ENCODE results near the gene TMEM200A. TPM values are rescaled to one million over a fixed set of nuclear protein-coding genes. Genes with fewer than 3 reads are reported as not detected.

Gene TMEM200A
- total and polyA plus RNA-seq, 2 of the 8 experiments (the other 6 are each of a cell fraction or from before 2014, with no cell fraction given): 6.2 to 13.9 TPM

DNA sequence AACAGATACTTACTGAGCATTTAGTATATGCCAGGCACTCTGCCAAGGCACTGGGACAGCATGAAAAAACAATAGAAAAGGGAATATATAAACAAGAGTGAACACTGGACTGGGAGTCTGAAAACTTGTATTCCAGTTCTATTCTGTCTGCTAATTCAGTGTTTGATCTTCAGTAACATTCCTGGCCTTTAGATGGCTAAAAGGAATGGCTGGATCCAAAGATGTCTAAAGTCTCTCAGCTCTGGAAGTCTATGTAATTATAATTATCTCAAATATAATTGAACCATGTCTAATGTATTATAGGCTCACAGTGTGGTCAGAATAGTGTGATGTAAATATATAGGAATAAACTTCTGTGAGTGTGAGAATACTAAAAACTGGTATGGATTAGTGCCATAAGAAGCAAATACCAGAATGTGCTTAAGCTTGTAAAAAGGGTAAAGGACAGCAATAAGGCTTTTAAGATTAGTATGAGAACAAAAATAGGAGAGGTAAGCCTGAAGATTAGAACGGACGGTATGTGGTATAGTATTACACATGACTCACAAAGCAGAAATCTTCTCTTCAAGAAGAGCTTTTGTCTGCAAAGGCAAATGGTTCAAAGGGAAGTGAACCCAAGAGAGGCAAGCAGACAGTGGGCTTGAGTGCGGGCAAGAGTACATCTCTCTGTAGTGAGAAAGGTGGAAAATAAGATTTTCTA is 68.5 kb downstream of the TMEM200A start:
- H2BK12ac ChIP-seq (ENCODE audit: low read depth, low read length): no peak overlapping the region
- H3K23ac ChIP-seq (ENCODE audit: insufficient read length): no peak overlapping the region
- no peak overlapping the region; the same call in 1 of the 2 replicates for H3K18ac ChIP-seq (ENCODE audit: extremely low read depth, low read length)
- H2BK20ac ChIP-seq (ENCODE audit: low read length): no peak overlapping the region
- H4K91ac ChIP-seq (replicated peaks; ENCODE audit: insufficient read length, low read length): no peak overlapping the region
- H3K79me1 ChIP-seq (ENCODE audit: low read depth, low read length): no peaks in the 10 kb centered on the region; the same call in 1 of the 2 replicates
- ChIA-PET CTCF (ENCODE audit: partially characterized antibody) (interaction anchor here (0.7 kb wide), 1 partner anchor 592 kb away, joined by 4 read pairs; no protein-coding TSS in a partner anchor), POLR2A (ENCODE audit: partially characterized antibody) (interaction anchor here (1.0 kb wide), 1 partner anchor 32 kb away, joined by 3 read pairs; no protein-coding TSS in a partner anchor)
- no peak overlapping the region for H3K4ac ChIP-seq (replicated peaks; ENCODE audit: insufficient read length, low read depth, low read length)
- no peak overlapping the region for H2BK15ac ChIP-seq (ENCODE audit: low read length)
- H2BK120ac ChIP-seq (replicated peaks; ENCODE audit: low read depth, low read length): no peak overlapping the region
- WGBS, 2 experiments (ENCODE audit: extremely low coverage in 1 of 2, insufficient coverage in 1 of 2, insufficient read length in 1 of 2, insufficient replicate concordance in 2 of 2, low coverage in 1 of 2, low lambda C conversion rate in 2 of 2, missing lambda C conversion rate in 1 of 2): 89% methylated on average over 3 of the region's 3 CpGs; no CpG with 5 or more reads in 1 of the 2 experiments
- H4K8ac ChIP-seq (ENCODE audit: extremely low read depth, insufficient read depth, low read length): no peak overlapping the region
- H4K20me1 ChIP-seq (replicated peaks in 1 of 2; ENCODE audit: control insufficient read depth in 1 of 2, insufficient read depth in 2 of 2, low read length in 2 of 2): no peaks in the 10 kb centered on the region
- no peaks in the 10 kb centered on the region for H3K79me2 ChIP-seq (ENCODE audit: control insufficient read depth in 1 of 2, insufficient read depth in 2 of 2, low read length in 2 of 2)
- no peaks in the 10 kb centered on the region for H3K23me2 ChIP-seq (ENCODE audit: low read depth, low read length)
- no peak for TF ChIP-seq SP2 (IDR thresholded peaks at IDR 0.05; ENCODE audit: low read length)
- no peak for TF ChIP-seq RBBP5 (IDR thresholded peaks at IDR 0.05; ENCODE audit: borderline replicate concordance, low read depth, low read length)
- TF ChIP-seq CREB1 (IDR thresholded peaks at IDR 0.05): no peak
- no peaks in the 10 kb centered on the region for H3K9me3 ChIP-seq (ENCODE audit: insufficient read depth in 2 of 2, low read depth in 1 of 2, low read length in 1 of 2)
- no peak for DNase-seq (ENCODE audit: low read depth in 1 of 2, low spot score in 2 of 2)
- no peaks in the 10 kb centered on the region for H3K36me3 ChIP-seq (ENCODE audit: control insufficient read depth in 2 of 4, insufficient read depth in 4 of 4, low read length in 3 of 4)
- no peak overlapping the region for H4K5ac ChIP-seq (ENCODE audit: insufficient read length, low read depth, low read length)
- no peak overlapping the region for H3K27ac ChIP-seq (ENCODE audit: low read depth, low read length)
- no peak overlapping the region for H2AFZ ChIP-seq (ENCODE audit: low read length)
- H2AK5ac ChIP-seq (ENCODE audit: low read depth, low read length): no peak overlapping the region
- H3K14ac ChIP-seq (ENCODE audit: insufficient read length): no peak overlapping the region
- no peak overlapping the region for H3K4me3 ChIP-seq (ENCODE audit: extremely low read depth in 1 of 4, insufficient read depth in 2 of 4, low read depth in 3 of 4, low read length in 4 of 4)
- no peak overlapping the region for H2BK5ac ChIP-seq (ENCODE audit: low read depth, low read length)
- no peak overlapping the region for H3K56ac ChIP-seq (replicated peaks; ENCODE audit: insufficient read length, low read depth, low read length)
- FAIRE-seq: no peak
- H3K27me3 ChIP-seq (replicated peaks in 1 of 4; ENCODE audit: control insufficient read depth in 3 of 4, extremely low read depth in 1 of 4, insufficient read depth in 3 of 4, low read length in 3 of 4): no peaks in the 10 kb centered on the region
- peaks cover 0 to 3% (median 0%) of the 10 kb centered on the region in 4 experiments; a peak in 1 of 7 replicates for H3K4me1 ChIP-seq (replicated peaks in 1 of 4; ENCODE audit: control insufficient read depth in 3 of 4, insufficient read depth in 4 of 4, low read length in 3 of 4)
- no peak overlapping the region for H3K9ac ChIP-seq (replicated peaks in 1 of 4; ENCODE audit: extremely low read depth in 1 of 4, low read depth in 3 of 4, low read length in 3 of 4)
- H3K4me2 ChIP-seq (ENCODE audit: insufficient read depth in 1 of 2, low read depth in 2 of 2, low read length in 2 of 2): no peak overlapping the region
